Effector CD8-positive, alpha-beta T cell (primary cell): ENCODE results near the gene POLR3GL.

Experiments used
- DNase-seq: peaks from one replicate; lab custom pipeline; 2025; lab: John Stamatoyannopoulos, UW

POLR3GL gene

GRCh38 chr1:145949219-145949618 lies 15.3 kb upstream of the POLR3GL start:
- DNase-seq = no peak

- no peak for DNase-seq
These were observed 13.0 kb upstream of the POLR3GL start for GRCh38 chr1:145951526-145951925.

DNA sequence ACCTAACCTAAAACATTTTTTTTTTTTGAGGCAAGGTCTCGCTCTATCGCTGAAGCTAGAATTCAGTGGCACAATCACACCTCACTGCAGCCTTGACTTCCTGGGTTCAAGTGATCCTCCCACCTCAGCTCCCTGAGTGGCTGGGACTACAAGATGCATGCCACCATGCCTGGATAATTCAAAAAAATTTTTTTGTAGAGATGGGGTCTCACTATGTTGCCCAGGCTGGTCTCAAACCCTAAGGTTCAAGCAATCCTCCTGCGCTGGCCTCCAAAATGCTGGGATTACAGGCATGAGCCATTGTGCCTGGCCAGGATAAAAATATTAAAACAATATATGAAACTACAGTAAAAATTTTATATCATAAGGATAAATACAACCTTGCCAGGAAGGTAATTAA lies 11.6 kb upstream of the POLR3GL start:
- DNase-seq = no peak

GRCh38 chr1:145953861-145954260 lies 10.6 kb upstream of the POLR3GL start:
- DNase-seq = no peak

DNA sequence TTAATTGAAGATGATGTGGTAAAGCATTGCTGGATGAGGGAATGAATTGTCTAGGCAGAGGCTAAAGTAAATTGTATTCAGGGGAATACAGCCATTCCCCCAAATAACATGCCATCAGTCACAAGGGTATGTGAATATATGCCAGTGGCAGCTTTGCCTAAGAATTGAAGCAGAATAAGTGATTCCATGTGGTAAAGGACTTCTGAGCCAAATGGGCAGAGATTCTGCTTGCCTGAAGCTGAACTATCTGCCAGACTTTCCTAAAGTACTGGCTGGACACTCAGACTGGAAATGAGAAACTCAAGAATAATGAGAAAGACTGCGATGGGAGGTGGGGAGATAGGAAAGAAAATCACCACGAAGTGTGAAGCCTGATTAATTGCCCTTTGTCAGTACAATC lies 9.1 kb upstream of the POLR3GL start:
- DNase-seq = no peak

GRCh38 chr1:145956361-145956760 lies 8.1 kb upstream of the POLR3GL start:
- no peak for DNase-seq

- DNase-seq = no peak
These were observed 7.6 kb upstream of the POLR3GL start for GRCh38 chr1:145956781-145957442.

- peak; percentile 90 for DNase-seq
These were observed 6.8 kb upstream of the POLR3GL start, which contains the start of gene LIX1L for GRCh38 chr1:145957443-145958319. Gene LIX1L, minus strand, starts transcription at chr1:145958017. Its CDS starts 90 bp downstream, at chr1:145957927.

DNA sequence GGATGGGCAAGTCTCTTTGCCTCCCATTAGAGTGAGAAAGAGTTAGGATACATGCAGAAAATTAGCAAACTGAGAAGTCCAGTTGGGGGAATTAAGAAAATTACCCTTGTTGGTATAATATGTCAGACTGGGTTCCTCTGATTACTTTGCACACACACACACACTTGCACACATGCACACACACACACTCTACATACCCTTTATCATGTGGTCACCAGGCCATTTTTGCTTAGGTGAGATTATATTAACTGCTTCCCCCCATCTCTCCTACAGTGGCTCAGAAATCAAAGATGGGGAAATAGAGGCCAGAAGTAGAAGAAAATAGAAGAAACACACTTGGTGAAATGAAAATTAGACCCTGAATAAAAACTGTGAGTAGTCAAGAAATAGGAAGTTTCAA lies 5.8 kb upstream of the POLR3GL start:
- DNase-seq = no peak

DNA sequence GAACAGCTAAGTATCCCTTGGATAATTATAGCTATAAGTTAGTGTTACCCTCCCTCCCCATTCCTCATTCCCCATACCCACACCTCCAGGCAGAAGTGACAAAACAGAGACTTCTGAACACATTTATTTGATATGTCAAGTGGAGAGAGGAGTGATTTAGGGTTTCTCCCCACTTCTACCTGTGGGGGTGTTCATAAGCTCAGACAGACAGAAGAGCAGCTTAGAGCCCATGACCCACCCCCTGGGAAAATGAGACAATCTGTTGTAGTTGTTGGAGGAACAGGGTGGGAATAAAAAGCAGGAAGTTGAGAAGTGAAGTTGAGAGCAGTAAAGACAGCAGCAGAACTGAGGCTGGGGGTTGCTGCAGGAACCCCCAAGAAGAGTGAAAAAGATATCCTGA lies 5.2 kb upstream of the POLR3GL start:
- DNase-seq = no peak

DNA sequence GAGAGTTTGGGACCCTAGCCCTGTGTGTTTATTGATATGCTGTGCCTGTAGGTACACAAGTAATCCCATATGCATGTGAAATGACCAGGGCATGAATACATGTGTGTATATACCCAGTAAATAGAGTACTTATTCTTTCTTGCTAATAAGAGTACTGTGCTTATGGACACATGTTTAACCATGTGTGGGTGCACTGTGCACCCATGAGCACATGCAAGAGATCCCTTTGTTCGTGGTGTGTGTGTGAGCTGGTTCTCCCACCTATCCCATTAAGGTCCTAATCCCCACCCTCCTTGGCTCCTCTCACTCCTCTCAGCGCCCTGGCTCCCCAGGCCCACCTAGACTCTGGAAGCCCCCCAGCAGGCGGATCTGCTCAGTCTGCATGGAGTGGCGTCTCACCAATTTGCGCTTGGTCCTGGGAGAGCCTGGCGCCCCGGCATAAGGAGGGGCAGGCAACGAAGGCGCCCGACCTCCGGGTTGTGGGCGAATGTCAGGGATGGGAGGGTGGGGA lies 4.5 kb upstream of the POLR3GL start:
- no peak for DNase-seq

DNA sequence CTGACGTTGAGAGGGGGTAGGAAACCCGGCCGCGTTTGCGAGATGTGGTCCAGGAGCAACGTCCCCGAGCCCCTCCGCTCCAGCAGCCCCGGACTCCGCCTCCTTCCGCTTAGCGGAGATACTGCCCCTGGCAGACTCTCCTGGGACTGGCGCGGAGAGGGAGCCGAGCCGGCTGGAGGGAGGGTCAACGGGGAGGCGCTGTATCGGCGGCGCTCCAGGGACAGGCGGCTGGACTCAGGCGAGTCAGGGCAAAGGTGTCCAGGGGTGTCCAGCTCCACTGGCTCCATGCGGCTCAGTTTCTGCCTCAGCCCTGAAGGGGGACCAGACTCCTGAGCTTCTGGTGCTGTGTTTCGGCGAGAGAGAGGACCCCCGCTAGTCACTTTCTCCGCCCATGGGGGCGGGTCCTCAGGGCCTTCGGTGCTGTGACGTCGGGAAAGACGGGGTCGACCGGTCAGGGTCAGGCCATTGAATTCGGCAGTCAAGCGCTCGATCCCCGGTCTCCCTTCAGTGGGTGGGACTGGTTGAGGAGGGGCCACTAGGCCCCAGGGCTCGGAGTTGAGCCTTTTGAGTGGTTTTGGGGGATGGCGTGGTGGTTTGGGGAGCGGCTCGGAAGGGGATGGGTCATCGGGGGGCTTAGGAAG lies 3.9 kb upstream of the POLR3GL start:
- peak; percentile 53 for DNase-seq

- no peak for DNase-seq
These were observed 3.4 kb upstream of the POLR3GL start for GRCh38 chr1:145961109-145961424.

DNA sequence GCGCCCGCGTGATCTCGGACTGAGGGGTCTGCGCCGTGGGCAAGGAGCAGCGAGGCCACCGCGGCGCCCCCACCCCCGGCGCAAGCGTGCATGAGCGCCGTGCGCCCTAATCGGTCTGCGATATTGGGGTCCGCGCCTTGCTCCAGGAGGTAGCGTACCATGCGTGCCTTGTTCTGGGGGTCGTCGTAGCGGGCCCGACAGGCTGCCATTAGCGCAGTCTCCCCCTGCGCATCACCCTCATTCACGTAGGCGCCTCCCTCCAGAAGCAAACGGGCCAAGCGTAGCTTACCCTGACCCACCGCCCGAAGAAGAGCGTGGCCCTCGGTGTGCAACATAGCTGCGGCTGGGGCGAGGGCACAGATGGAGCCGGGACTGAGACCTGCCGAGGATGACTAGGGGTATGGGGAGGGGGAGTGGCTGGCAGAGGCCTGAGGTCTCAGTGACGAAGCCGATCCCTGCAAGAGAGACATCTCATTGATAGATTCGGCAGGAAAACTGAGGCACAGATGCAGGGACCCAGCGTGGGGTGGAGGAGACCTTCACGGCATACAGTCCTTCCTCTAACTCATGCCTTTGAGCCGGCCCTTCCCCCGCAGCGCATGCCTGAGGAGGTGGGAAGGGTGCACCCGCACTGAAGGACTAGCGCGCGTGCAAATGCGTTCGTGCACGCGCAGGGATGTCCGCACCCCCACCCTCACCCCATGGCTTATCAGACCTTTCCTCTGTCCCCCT lies 2.9 kb upstream of the POLR3GL start:
- DNase-seq = peak; percentile 23

DNA sequence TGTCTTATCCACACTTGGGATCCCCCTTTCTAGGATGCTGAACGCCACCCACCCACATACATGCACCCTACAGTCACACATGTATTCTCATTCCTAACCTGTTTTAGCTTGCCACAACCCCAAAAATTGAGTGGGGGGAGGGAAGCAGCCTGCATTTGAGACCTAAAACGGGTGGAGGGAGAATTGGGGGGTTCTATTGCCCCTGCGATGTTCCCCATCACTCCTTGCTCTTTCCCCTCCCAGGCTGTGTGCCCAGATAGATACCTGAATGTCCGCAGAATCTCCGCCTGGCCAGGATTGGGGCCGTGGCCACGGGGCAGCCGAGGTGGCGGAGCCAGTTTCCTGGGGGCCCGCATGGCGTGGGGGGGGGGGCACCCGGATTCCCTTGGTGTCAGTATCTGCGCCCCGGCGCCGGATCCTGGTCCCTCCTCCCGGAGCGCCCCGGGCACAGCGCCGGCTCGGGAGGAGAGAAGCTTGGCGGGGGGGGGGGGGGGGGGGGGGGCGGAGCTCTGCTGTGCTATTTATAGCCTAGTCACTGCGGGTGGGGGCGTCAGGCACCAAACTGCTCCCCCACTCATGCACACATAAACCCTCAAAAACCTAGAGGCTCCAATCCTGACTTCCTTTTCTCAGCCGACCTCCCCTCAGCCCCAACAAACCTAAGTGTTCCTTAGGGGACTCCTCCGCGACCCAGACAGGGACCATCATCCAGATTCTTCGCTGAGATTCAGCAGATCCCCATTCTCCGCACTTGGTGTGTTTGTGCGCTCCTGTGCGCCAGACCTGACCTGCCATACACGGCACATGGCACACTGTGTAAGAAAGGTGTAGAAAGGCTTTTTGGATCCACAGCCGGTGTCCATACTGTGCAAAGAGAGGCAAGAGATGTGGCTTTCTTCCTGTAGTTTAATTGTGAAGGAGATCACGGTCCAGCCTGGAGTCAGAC lies 2.1 kb upstream of the POLR3GL start:
- peak; percentile 31 for DNase-seq

GRCh38 chr1:145963265-145964019 lies 1.0 kb upstream of the POLR3GL start:
- no peak for DNase-seq

DNA sequence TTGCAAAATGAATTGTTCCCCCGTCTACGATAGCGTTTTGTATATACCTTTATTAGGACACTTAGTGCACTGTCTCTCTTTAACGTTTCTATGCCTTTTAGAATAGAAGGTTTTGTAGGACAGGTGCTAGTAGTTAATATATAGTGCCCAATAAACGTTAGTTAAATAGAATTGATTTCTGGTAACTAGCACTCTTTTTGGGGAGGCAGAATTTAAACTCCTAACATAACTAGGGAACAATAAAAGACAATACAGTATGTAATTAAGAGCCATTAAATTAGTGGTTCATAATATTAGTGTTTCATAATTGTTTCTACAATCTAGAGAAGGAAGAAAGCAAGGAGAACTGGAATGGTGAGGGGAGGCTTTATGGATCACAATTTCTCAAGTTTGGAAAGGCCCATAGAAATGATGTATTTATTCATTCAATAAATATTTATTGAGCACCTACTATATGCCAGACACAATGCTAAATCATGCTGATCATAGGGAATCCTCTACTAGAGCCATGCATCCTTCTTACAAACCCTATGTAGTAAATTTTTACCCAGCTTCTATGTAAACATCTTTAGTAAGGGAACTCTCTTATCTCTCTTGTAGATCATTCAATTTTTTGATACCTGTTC lies 742 bp downstream of the POLR3GL start:
- no peak for DNase-seq

DNA sequence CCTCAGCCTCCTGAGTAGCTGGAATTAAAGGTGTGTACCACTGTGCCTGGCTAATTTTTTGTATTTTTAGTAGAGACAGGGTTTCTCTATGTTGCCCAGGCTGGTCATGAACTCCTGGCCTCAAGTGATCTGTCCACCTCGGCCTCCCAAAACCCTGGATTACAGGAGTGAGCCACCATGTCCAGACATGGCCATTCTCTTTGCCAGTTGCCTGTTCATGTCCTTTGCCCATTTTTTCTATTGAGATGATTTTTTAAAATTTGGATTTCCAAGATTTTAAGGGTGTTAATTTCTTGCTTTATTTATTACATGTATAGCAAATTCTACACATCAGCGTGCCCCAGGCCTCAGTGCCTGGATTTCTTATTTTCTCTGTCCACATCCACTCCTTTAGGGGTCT lies 2.8 kb downstream of the POLR3GL start:
- DNase-seq = no peak

GRCh38 chr1:145972580-145972979 lies 8.1 kb downstream of the POLR3GL start:
- no peak for DNase-seq

GRCh38 chr1:145974721-145975120 lies 10.2 kb downstream of the POLR3GL start:
- DNase-seq = no peak
